ENCODE data around the gene ZNF112.
A peak's percentile ranks its signal among the peaks of the same experiment; 100 is the strongest.
"Not testable (repeated sequence)": the region's sequence is repeated elsewhere in the genome, so short reads cannot be mapped to it uniquely, and the experiment has no call there.

Gene ZNF112

GRCh38 chr19:44356383-44357111 lies at the start of gene ZNF112:
Gene ZNF112 (minus strand): TSS chr19:44356680. CDS start chr19:44340539, 16,141 bp downstream.
- DNase-seq, result no peak

- DNase-seq, result peak; percentile 56
Observed at GRCh38 chr19:44401139-44402115, 44.9 kb upstream of the ZNF112 start, which contains the start of gene ZNF285. Gene ZNF285 (minus strand): TSS chr19:44401608. CDS start chr19:44397213, 4,395 bp downstream.

GRCh38 chr19:44389268-44389667 lies 32.8 kb upstream of the ZNF112 start:
- not testable (repeated sequence) for DNase-seq

- no peak for DNase-seq
Observed at GRCh38 chr19:44374789-44375188, 18.3 kb upstream of the ZNF112 start.

GRCh38 chr19:44371815-44372480 lies 15.5 kb upstream of the ZNF112 start:
- DNase-seq, result no peak

GRCh38 chr19:44367024-44367423 lies 10.5 kb upstream of the ZNF112 start:
- DNase-seq, result no peak

- no peak for DNase-seq
Observed at GRCh38 chr19:44346556-44346955, 9.9 kb downstream of the ZNF112 start.

- no peak for DNase-seq
Observed at GRCh38 chr19:44345959-44346358, 10.5 kb downstream of the ZNF112 start.

GRCh38 chr19:44344255-44344654 lies 12.2 kb downstream of the ZNF112 start:
- DNase-seq, result no peak

- no peak for DNase-seq
Observed at GRCh38 chr19:44341794-44342193, 14.7 kb downstream of the ZNF112 start.

- not testable (repeated sequence) for DNase-seq
Observed at GRCh38 chr19:44334639-44335038, 21.8 kb downstream of the ZNF112 start.

- DNase-seq, result no peak
Observed at GRCh38 chr19:44332145-44332544, 24.3 kb downstream of the ZNF112 start.

- no peak for DNase-seq
Observed at GRCh38 chr19:44315883-44316282, 40.6 kb downstream of the ZNF112 start.

GRCh38 chr19:44313231-44313630 lies 43.2 kb downstream of the ZNF112 start:
- DNase-seq, result no peak

GRCh38 chr19:44308011-44308410 lies 48.5 kb downstream of the ZNF112 start:
- no peak for DNase-seq

- no peak for DNase-seq
Observed at GRCh38 chr19:44306283-44306682, 50.2 kb downstream of the ZNF112 start.

- DNase-seq, result no peak
Observed at GRCh38 chr19:44305457-44305856, 51.0 kb downstream of the ZNF112 start.

- peak; percentile 64 for DNase-seq
Observed at GRCh38 chr19:44304659-44305193, 51.8 kb downstream of the ZNF112 start, which contains the start of gene ZNF235. Gene ZNF235 (minus strand): TSS chr19:44305025. CDS start chr19:44303404, 1,621 bp downstream.

- DNase-seq, result no peak
Observed at GRCh38 chr19:44303976-44304568, 52.4 kb downstream of the ZNF112 start.

- no peak for DNase-seq
Observed at GRCh38 chr19:44303320-44303719, 53.2 kb downstream of the ZNF112 start.

- no peak for DNase-seq
Observed at GRCh38 chr19:44284968-44285367, 71.5 kb downstream of the ZNF112 start.

GRCh38 chr19:44282846-44283245 lies 73.6 kb downstream of the ZNF112 start:
- no peak for DNase-seq

Data from activated CD4-positive, alpha-beta T cell treated with anti-CD3 and anti-CD28 coated beads for 1 hour (primary cell).